Stimulated activated CD4-positive, alpha-beta T cell treated with anti-CD3 and anti-CD28 coated beads, Interleukin-2, amount 100 ng/mL, for 48 hours (primary cell): ENCODE data around the gene LMOD1.
"Not testable (repeated sequence)": the region's sequence is repeated elsewhere in the genome, so short reads cannot be mapped to it uniquely, and the experiment has no call there.

Source experiments
- DNase-seq, 2 donors: peaks; one replicate each; pipeline ENCODE4 v3.0.0-alpha.2; 2020

The LMOD1 gene

GRCh38 chr1:201946224-201946908 lies at the start of gene LMOD1:
TSS of gene LMOD1 (minus strand) at chr1:201946548. CDS start at chr1:201946340, 208 bp downstream.
- no peak for DNase-seq

- no peak for DNase-seq
These were observed 44.1 kb upstream of the LMOD1 start for GRCh38 chr1:201990427-201990826.

- DNase-seq, result no peak
These were observed 43.2 kb upstream of the LMOD1 start for GRCh38 chr1:201989354-201990128.

- no peak for DNase-seq
These were observed 42.3 kb upstream of the LMOD1 start for GRCh38 chr1:201988601-201989000.

- DNase-seq, result no peak
These were observed 39.0 kb upstream of the LMOD1 start for GRCh38 chr1:201985355-201985754.

GRCh38 chr1:201984446-201984845 lies 38.1 kb upstream of the LMOD1 start:
- DNase-seq, result no peak

- DNase-seq, result no peak
These were observed 37.0 kb upstream of the LMOD1 start for GRCh38 chr1:201983380-201983805.

GRCh38 chr1:201982623-201983379 lies 36.5 kb upstream of the LMOD1 start, which contains the start of gene RNPEP:
TSS of gene RNPEP (plus strand) at chr1:201982648. CDS start at chr1:201982667, 19 bp downstream.
- peak; percentile 29 to 38 for DNase-seq

- DNase-seq, result peak; percentile 63 to 72
These were observed 35.8 kb upstream of the LMOD1 start for GRCh38 chr1:201982082-201982622.

- DNase-seq, result no peak
These were observed 24.2 kb upstream of the LMOD1 start for GRCh38 chr1:201970334-201971159.

GRCh38 chr1:201968202-201968925 lies 22.0 kb upstream of the LMOD1 start:
- no peak for DNase-seq

GRCh38 chr1:201966171-201966570 lies 19.8 kb upstream of the LMOD1 start:
- no peak for DNase-seq

- DNase-seq, result no peak
These were observed 17.9 kb upstream of the LMOD1 start for GRCh38 chr1:201964261-201964660.

- DNase-seq, result not testable (repeated sequence)
These were observed 16.0 kb upstream of the LMOD1 start for GRCh38 chr1:201962382-201962781.

- DNase-seq, result no peak
These were observed 12.0 kb upstream of the LMOD1 start for GRCh38 chr1:201958348-201958747.

- DNase-seq, result no peak
These were observed 9.4 kb upstream of the LMOD1 start for GRCh38 chr1:201955729-201956143.

- DNase-seq, result peak; percentile 88 to 90
These were observed 8.8 kb upstream of the LMOD1 start, which contains the start of gene TIMM17A for GRCh38 chr1:201955009-201955728. TSS of gene TIMM17A (plus strand) at chr1:201955503. CDS start at chr1:201955527, 24 bp downstream.

GRCh38 chr1:201954263-201955008 lies 8.1 kb upstream of the LMOD1 start:
- peak in 1 of 2 donors; percentile 6 for DNase-seq

- DNase-seq, result no peak
These were observed 3.1 kb upstream of the LMOD1 start for GRCh38 chr1:201949491-201949890.

GRCh38 chr1:201947697-201948008 lies 1.3 kb upstream of the LMOD1 start:
- no peak for DNase-seq
